DOHH2 (cell line): ENCODE results near the gene RABIF.

ENCODE experiments used
- H3F3A ChIP-seq: fragments of 200-600 bp; sonication (generic), shearing (Covaris generic); 2 replicates; pipeline ENCODE4 v1.6.0; 2016; ENCODE audit warnings: antibody characterized with exemption, mild to moderate bottlenecking; ENCODE audit not compliant: control insufficient read depth, insufficient read depth
- H3K27ac ChIP-seq: fragments of 200-600 bp; sonication (generic); 2 replicates; pipeline ENCODE4 v1.5.1; 2014; ENCODE audit warnings: low read depth, mild to moderate bottlenecking, low read length, moderate library complexity
- H3K27me3 ChIP-seq: fragments of 200-600 bp; sonication (generic); 2 replicates; pipeline ENCODE4 v1.6.1; 2014; ENCODE audit warnings: mild to moderate bottlenecking, low read length, mixed read lengths; ENCODE audit not compliant: control insufficient read depth
- H3K36me3 ChIP-seq: fragments of 200-600 bp; sonication (generic); 2 replicates; pipeline ENCODE4 v1.6.1; 2014; ENCODE audit warnings: mild to moderate bottlenecking, low read length, moderate library complexity, mixed read lengths; ENCODE audit not compliant: control insufficient read depth
- H3K4me1 ChIP-seq: fragments of 200-600 bp; sonication (generic); 2 replicates; pipeline ENCODE4 v1.6.1; 2014; ENCODE audit warnings: mild to moderate bottlenecking, low read length, mixed read lengths; ENCODE audit not compliant: control insufficient read depth
- H3K4me2 ChIP-seq: fragments of 200-600 bp; sonication (generic); 2 replicates; pipeline ENCODE4 v1.6.0; 2014; ENCODE audit warnings: mild to moderate bottlenecking, low read length, moderate library complexity
- H3K4me3 ChIP-seq: fragments of 200-600 bp; sonication (generic); 2 replicates; pipeline ENCODE4 v1.5.1; 2014; ENCODE audit warnings: mild to moderate bottlenecking, low read length, mixed read lengths
- H3K79me2 ChIP-seq: fragments of 200-600 bp; sonication (generic); 2 replicates; pipeline ENCODE4 v1.6.1; 2014; ENCODE audit warnings: mild to moderate bottlenecking, low read length, mixed read lengths; ENCODE audit not compliant: control insufficient read depth
- H3K9me2 ChIP-seq: fragments of 200-600 bp; sonication (generic); replicated peaks from 2 replicates; pipeline ENCODE4 v1.6.1; 2014; ENCODE audit warnings: mild to moderate bottlenecking, low read length, mixed read lengths; ENCODE audit not compliant: control insufficient read depth
- H3K9me3 ChIP-seq: fragments of 200-600 bp; sonication (generic); 2 replicates; pipeline ENCODE4 v1.6.1; 2014; ENCODE audit warnings: antibody characterized with exemption, low read length, mixed read lengths; ENCODE audit not compliant: control insufficient read depth, insufficient read depth
- H4K20me1 ChIP-seq: fragments of 200-600 bp; sonication (generic); 2 replicates; pipeline ENCODE4 v1.6.0; 2014; ENCODE audit warnings: low read depth, mild to moderate bottlenecking, antibody characterized with exemption, low read length, moderate library complexity; ENCODE audit not compliant: control insufficient read depth, insufficient read depth
- CTCF ChIP-seq: fragments of 200-600 bp; sonication (generic); IDR thresholded peaks from one replicate; pipeline ENCODE4 v1.5.1; 2014; ENCODE audit warnings: antibody characterized with exemption, mild to moderate bottlenecking, low read depth, low read length; ENCODE audit not compliant: poor library complexity, severe bottlenecking
- EZH2phosphoT487 ChIP-seq: fragments of 200-600 bp; sonication (generic); IDR thresholded peaks from 2 replicates; pipeline ENCODE4 v1.6.1; 2017; ENCODE audit warnings: borderline replicate concordance, mild to moderate bottlenecking, antibody characterized with exemption, low read length, moderate library complexity, mixed read lengths

RABIF gene

GRCh38 chr1:202861420-202862132, 27.4 kb downstream of the RABIF start:
- Histone ChIP-seq H3K36me3 (no peaks in the 10 kb centered on the region), H3K27me3 (peaks cover 39% of the 10 kb centered on the region), H3K4me3 (no peak overlapping the region; the same call in 1 of the 2 replicates), H4K20me1 (no peaks in the 10 kb centered on the region), H3K9me3 (no peaks in the 10 kb centered on the region), H3K4me2 (no peak overlapping the region), H3K79me2 (no peaks in the 10 kb centered on the region), H3K27ac (no peak overlapping the region), H3K4me1 (no peaks in the 10 kb centered on the region), H3K9me2 (no peaks in the 10 kb centered on the region), H3F3A (no peaks in the 10 kb centered on the region)
- TF ChIP-seq CTCF = no peak
- TF ChIP-seq EZH2phosphoT487 = peak; percentile 21; the same call in 1 of the 2 replicates

GRCh38 chr1:202860744-202861419, 28.1 kb downstream of the RABIF start:
- no peak overlapping the region for H3K27ac ChIP-seq
- no peaks in the 10 kb centered on the region for H3K79me2 ChIP-seq
- H3K4me2 ChIP-seq = no peak overlapping the region
- H3K27me3 ChIP-seq = peaks cover 39% of the 10 kb centered on the region
- TF ChIP-seq CTCF = no peak
- 0 out of 2 replicates have a peak, but pooled peaks have one; percentile 31 for TF ChIP-seq EZH2phosphoT487
- H3K9me2 ChIP-seq = no peaks in the 10 kb centered on the region
- no peaks in the 10 kb centered on the region for H4K20me1 ChIP-seq
- H3K4me1 ChIP-seq = no peaks in the 10 kb centered on the region
- H3K9me3 ChIP-seq = no peaks in the 10 kb centered on the region
- no peak overlapping the region for H3K4me3 ChIP-seq
- no peaks in the 10 kb centered on the region for H3F3A ChIP-seq
- H3K36me3 ChIP-seq = no peaks in the 10 kb centered on the region

GRCh38 chr1:202858789-202859414, 30.0 kb downstream of the RABIF start:
- H3F3A ChIP-seq = no peaks in the 10 kb centered on the region
- no peak overlapping the region for H3K4me2 ChIP-seq
- H4K20me1 ChIP-seq = no peaks in the 10 kb centered on the region
- no peaks in the 10 kb centered on the region for H3K9me2 ChIP-seq
- no peaks in the 10 kb centered on the region for H3K9me3 ChIP-seq
- no peak overlapping the region for H3K4me3 ChIP-seq
- no peak overlapping the region for H3K27ac ChIP-seq
- no peaks in the 10 kb centered on the region for H3K36me3 ChIP-seq
- TF ChIP-seq EZH2phosphoT487 (no peak), CTCF (no peak)
- H3K4me1 ChIP-seq = no peaks in the 10 kb centered on the region
- H3K79me2 ChIP-seq = no peaks in the 10 kb centered on the region
- H3K27me3 ChIP-seq = peaks cover 35% of the 10 kb centered on the region
